HG03460 (cell line): Measurements from ENCODE around the gene PPP4R3C.
"Not testable (repeated sequence)": the region's sequence is repeated elsewhere in the genome, so short reads cannot be mapped to it uniquely, and the experiment has no call there.

Experiments
- ATAC-seq: cut with Tn5 transposase; IDR thresholded peaks from one replicate; pipeline ENCODE4 v1.9.1; 2021; ENCODE audit not compliant: unreplicated experiment

PPP4R3C gene

DNA sequence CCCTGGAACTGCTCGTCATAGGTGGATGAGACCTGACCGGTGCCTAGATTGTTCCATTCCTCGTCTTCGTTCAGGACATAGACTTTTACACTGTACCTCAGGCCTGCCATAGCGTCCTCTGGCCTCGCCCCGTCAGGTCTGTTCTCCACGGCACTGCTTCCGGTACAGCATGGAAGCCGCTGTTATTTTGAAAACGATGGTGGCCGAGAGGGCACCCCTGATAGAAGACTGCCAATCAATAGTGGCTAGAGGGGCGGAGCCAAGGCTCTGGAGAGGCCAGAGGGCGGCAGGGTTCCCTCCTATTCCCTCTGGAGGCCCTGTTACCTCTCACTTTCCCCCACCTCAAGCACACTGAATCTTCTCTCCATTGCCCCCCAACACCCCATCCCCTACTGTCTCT is at the start of gene PPP4R3C:
PPP4R3C (minus strand) TSS at position 155 of the 400 bp plus-strand sequence; CDS start at position 110, 45 bp downstream.
- no peak for ATAC-seq

- ATAC-seq, result no peak
Measured at GRCh38 chrX:27491397-27491796, 28.3 kb upstream of the PPP4R3C start.

DNA sequence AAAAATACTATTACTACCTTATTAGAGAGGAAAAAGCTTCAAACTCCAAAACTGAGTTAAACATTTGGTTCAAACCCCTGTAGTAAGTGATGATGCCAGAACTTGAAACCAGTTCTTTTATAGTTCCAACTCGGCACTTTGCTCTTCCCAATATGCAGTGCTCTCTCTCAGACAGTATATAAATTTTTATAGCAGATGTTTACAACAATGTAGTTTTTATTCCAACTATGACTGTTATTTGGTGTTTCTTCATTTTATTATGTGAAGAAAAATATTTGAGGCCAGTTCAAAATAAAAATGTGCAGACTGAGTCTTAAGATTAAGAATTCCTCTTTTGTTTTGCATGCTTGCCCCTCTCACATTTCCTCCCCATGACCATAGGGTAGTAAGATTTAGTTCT is 2.9 kb upstream of the PPP4R3C start:
- ATAC-seq, result no peak

GRCh38 chrX:27465036-27465435 is 1.9 kb upstream of the PPP4R3C start:
- no peak for ATAC-seq

GRCh38 chrX:27459129-27459528 is 4.0 kb downstream of the PPP4R3C start:
- ATAC-seq, result not testable (repeated sequence)

DNA sequence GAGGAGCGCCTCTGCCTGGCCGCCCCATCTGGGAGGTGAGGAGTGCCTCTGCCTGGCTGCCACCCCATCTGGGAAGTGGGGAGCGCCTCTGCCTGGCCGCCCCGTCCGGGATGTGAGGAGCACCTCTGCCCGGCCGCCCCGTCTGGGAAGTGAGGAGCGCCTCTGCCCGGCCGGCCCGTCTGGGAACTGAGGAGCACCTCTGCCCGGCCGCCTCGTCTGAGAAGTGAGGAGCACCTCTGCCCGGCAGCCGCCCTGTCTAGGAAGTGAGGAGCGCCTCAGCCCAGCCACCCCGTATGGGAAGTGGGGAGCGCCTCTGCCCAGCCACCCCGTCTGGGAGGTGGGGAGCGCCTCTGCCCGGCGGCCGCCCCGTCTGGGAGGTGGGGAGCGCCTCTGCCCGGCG is 4.6 kb downstream of the PPP4R3C start:
- not testable (repeated sequence) for ATAC-seq

- ATAC-seq, result no peak
Measured at GRCh38 chrX:27451324-27451723, 11.8 kb downstream of the PPP4R3C start.

- no peak for ATAC-seq
Measured at GRCh38 chrX:27446423-27446822, 16.7 kb downstream of the PPP4R3C start.

DNA sequence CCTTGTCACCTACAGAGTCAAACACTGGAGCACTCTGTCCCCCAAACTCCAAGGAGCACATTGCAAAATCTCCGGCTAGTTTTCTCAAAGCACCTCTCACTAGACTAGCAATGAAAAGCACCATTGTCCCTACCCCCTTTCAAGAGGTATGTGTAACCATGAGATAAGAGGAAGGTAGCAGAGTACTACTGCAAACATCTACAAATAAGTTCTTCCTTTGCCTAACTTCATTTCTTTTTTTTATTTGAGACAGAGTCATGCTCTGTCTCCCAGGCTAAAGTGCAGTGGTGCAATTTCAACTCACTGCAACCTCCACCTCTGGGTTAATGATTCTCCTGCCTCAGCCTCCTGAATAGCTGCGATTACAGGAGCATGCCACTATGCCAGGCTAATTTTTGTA is 17.7 kb downstream of the PPP4R3C start:
- ATAC-seq, result no peak

GRCh38 chrX:27444093-27444908 is 18.8 kb downstream of the PPP4R3C start:
- no peak for ATAC-seq

DNA sequence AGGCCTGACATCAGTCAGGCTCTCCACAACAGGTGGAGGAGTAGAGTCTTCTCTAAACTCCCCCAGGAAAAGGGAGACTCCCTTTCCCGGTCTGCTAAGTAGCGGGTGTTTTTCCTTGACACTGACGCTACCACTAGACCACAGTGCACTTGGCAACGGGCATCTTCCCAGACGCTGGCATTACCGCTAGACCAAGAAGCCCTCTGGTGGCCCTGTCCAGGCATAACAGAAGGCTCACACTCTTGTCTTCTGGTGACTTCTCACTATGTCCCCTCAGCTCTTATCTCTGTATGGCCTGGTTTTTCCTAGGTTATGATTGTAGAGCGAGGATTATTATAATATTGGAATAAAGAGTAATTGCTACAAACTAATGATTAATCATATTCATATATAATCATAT is 20.7 kb downstream of the PPP4R3C start:
- not testable (repeated sequence) for ATAC-seq

DNA sequence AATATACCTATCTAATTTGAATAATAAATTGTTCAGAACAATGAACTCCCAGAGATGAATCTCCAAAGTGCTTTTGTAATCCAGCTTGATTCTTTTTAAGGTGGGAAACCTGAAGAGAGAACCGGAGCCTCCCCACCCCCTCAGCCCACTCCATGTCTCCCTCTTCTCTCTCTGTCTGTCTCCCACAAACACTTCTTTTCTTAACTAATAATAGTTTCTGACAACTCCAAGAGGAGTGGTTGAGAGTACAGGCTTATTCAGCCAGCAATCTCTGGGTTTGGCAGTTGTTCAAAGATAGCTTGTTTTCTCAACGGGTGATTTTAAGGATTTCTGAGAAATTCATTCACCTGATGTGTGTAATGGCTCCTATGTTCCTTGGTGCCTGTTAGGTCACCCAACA is 23.4 kb downstream of the PPP4R3C start:
- no peak for ATAC-seq

- no peak for ATAC-seq
Measured at GRCh38 chrX:27438937-27439336, 24.2 kb downstream of the PPP4R3C start.

DNA sequence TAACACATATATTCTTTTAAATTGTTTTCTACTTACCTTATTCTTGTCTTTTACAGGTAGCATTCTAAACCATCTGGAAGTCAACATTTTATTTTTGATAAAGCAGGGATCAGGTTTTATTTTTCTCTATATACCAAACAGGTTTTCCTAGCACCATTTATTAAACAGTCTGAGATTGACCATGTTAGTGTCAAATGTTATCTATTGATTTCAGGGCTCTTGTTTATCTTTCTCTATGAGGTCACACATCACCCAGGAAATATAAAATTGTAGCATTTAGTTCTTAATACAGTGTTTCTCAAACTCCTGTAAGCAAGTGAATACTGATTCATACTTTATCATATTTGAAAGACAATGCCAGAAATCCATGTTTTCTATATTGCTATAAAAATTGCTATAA is 28.1 kb downstream of the PPP4R3C start:
- no peak for ATAC-seq
